ENCODE measurements around the gene KLK1. TPM values are rescaled to one million over a fixed set of nuclear protein-coding genes. Genes with fewer than 3 reads are reported as not detected.

KLK1 gene
- 0.13 to 0.29 TPM (median 0.20 TPM) in 4 of 5 replicates, not detected in the other for total RNA-seq (2022; extraction: Qiagen RNA extraction)

DNA sequence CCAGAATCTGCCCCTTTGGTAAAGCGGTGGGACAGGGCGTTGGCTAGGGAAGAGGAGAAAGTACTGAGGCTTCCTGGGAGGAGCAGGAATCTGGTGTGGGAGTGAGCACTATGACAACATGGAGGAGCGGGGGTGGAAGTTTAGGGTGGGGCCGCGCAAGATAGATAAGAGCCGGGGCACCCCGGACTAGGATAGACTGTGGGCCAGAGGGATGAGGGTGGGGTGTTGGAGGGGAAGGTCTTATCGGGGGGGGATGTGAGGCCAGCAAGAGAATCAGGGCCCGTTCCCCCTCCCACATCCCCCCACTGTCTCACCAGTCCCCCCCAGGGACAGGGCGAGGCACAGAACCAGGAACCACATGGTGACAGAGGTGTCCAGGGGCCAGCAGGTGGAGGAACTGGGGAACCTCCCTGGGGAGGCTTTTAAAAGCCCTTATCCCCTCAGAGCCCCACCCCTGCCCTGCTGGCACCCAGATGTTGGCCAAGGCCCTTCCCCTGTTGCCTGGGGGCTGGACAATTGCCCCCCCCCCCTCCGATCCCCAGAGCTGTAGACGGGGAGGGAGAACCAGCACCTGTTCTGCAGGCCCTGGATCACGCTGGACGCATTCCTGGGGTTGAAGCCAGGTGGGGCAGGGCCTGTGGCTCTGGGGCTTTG lies at the start of gene KLK1:
KLK1 (minus strand) TSS at position 399 of the 654 bp plus-strand sequence; CDS start at position 360, 39 bp downstream.

DNA sequence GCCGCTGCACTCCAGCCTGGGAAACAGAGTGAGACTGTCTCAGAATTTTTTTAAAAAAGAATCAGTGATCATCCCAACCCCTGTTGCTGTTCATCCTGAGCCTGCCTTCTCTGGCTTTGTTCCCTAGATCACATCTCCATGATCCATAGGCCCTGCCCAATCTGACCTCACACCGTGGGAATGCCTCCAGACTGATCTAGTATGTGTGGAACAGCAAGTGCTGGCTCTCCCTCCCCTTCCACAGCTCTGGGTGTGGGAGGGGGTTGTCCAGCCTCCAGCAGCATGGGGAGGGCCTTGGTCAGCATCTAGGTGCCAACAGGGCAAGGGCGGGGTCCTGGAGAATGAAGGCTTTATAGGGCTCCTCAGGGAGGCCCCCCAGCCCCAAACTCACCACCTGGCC lies 49.5 kb upstream of the KLK1 start, which contains the start of gene KLK2:
KLK2 (plus strand) TSS at position 384 of the 400 bp plus-strand sequence. CDS start 35 bp downstream, outside the sequence.

DNA sequence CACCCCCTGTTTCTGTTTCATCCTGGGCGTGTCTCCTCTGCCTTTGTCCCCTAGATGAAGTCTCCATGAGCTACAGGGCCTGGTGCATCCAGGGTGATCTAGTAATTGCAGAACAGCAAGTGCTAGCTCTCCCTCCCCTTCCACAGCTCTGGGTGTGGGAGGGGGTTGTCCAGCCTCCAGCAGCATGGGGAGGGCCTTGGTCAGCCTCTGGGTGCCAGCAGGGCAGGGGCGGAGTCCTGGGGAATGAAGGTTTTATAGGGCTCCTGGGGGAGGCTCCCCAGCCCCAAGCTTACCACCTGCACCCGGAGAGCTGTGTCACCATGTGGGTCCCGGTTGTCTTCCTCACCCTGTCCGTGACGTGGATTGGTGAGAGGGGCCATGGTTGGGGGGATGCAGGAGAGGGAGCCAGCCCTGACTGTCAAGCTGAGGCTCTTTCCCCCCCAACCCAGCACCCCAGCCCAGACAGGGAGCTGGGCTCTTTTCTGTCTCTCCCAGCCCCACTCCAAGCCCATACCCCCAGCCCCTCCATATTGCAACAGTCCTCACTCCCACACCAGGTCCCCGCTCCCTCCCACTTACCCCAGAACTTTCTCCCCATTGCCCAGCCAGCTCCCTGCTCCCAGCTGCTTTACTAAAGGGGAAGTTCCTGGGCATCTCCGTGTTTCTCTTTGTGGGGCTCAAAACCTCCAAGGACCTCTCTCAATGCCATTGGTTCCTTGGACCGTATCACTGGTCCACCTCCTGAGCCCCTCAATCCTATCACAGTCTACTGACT lies 31.2 kb upstream of the KLK1 start, which contains the start of gene KLK3:
KLK3 (plus strand) TSS at position 280 of the 775 bp plus-strand sequence; CDS start at position 321, 41 bp downstream.

DNA sequence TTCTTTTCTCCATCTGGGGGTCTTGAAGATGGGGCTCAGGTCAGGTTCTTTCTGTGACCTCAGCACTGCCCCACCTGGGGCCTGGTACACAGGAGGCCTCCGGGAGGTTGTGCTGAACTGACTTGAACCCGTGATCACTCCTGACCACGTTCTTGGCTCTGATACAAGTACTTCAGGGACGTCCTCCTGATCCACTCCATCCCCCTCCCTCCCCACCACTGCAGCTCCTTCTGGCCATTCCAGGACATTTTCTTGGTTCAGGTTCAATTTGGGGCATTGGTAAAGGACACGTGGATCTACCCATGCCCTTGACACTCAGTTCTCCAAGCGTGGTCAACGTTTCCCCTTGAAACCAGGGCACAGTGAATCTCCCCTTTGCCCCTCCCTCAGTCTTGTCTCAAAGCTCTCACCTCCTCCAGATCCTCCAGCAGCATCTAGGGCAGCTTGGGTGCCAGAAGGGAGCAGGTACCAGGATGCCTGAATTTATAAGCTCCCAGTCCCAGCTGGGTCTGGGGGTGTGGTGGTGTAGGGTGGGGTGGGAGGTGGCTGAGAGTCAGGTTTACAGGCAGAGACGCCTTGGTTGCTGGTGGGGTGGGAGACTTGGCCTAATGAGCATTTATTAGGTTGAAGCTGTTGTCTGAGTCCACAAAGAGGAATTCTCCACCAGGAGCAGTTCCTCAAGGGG lies 9.7 kb upstream of the KLK1 start, which contains the start of gene KLK15:
KLK15 (minus strand) TSS at position 458 of the 685 bp plus-strand sequence. CDS start 2,082 bp downstream, outside the sequence.

DNA sequence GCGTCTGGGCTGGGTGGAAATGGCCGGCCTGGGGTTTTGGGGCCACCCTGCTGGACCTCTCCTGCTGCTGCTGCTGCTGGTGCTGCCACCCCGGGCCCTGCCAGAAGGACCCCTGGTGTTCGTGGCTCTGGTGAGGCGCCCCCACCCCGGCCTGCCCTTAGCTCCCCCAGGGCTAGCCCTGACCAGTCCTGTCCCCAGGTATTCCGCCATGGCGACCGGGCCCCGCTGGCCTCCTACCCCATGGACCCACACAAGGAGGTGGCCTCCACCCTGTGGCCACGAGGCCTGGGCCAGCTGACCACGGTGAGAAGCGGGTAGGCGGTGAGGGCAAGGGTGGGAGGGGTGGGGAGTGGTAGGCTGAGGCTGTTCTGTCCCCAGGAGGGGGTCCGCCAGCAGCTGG lies 33.2 kb downstream of the KLK1 start, which contains the start of gene ACP4:
ACP4 (plus strand) TSS at position 20 of the 400 bp plus-strand sequence; CDS start at position 20, 0 bp downstream.

DNA sequence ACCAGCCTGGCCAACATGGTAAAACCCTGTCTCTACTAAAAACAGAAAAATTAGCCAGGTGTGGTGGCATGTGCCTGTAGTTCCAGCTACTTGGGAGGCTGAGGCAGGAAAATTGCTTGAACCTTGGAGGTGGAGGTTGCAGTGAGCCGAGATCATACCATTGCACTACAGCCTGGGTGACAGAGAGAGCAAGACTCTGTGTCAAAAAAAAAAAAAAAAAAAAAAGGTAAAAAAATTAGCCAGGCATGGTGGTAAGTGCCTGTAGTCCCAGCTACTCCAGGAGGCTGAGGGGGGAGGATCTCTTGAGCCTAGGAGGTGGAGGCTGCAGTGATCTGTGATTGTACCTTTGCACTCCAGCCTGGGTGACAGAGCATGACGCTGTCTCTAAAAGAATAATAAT lies 53.4 kb downstream of the KLK1 start, which contains the start of gene GPR32:
GPR32 (plus strand) TSS at position 301 of the 400 bp plus-strand sequence. CDS start 137 bp downstream, outside the sequence.

Other genes with a start within 250 kb of the KLK1 start
- gene SYT3, start 183.9 kb downstream of the KLK1 start, total RNA-seq (2022; extraction: Qiagen RNA extraction), result 0.37 to 0.63 TPM (median 0.47 TPM) in 5 replicates
- 3.4 to 12.3 TPM (median 11.5 TPM) in 5 replicates for gene C19orf81, start 174.3 kb downstream of the KLK1 start, total RNA-seq (2022; extraction: Qiagen RNA extraction)
- 0.03 to 0.37 TPM (median 0.21 TPM) in 5 replicates for gene SHANK1, start 104.0 kb downstream of the KLK1 start, total RNA-seq (2022; extraction: Qiagen RNA extraction)
- gene CLEC11A, start 100.4 kb downstream of the KLK1 start, total RNA-seq (2022; extraction: Qiagen RNA extraction), result 6.0 to 10.9 TPM (median 10.5 TPM) in 5 replicates
- gene GPR32, start 53.3 kb downstream of the KLK1 start, total RNA-seq (2022; extraction: Qiagen RNA extraction), result not detected in 5 replicates
- not detected in 5 replicates for gene ACP4, start 33.4 kb downstream of the KLK1 start, total RNA-seq (2022; extraction: Qiagen RNA extraction)
- gene KLK15, start 9.8 kb upstream of the KLK1 start, total RNA-seq (2022; extraction: Qiagen RNA extraction), result not detected in 5 replicates
- not detected in 5 replicates for gene KLK3, start 31.1 kb upstream of the KLK1 start, total RNA-seq (2022; extraction: Qiagen RNA extraction)
- gene KLK2, start 49.7 kb upstream of the KLK1 start, total RNA-seq (2022; extraction: Qiagen RNA extraction), result 0.08 to 0.17 TPM (median 0.15 TPM) in 3 of 5 replicates, not detected in the others
- gene KLK4, start 87.6 kb upstream of the KLK1 start, total RNA-seq (2022; extraction: Qiagen RNA extraction), result 0.08 to 0.39 TPM (median 0.11 TPM) in 5 replicates
- not detected in 5 replicates for gene KLK5, start 129.3 kb upstream of the KLK1 start, total RNA-seq (2022; extraction: Qiagen RNA extraction)
- 0.16 to 0.50 TPM (median 0.23 TPM) in 5 replicates for gene KLK6, start 145.8 kb upstream of the KLK1 start, total RNA-seq (2022; extraction: Qiagen RNA extraction)
- 0.06 to 0.07 TPM in 2 of 5 replicates, not detected in the others for gene KLK7, start 160.1 kb upstream of the KLK1 start, total RNA-seq (2022; extraction: Qiagen RNA extraction)
- not detected in 5 replicates for gene KLK8, start 177.8 kb upstream of the KLK1 start, total RNA-seq (2022; extraction: Qiagen RNA extraction)
- gene KLK10, start 195.9 kb upstream of the KLK1 start, total RNA-seq (2022; extraction: Qiagen RNA extraction), result 0.25 to 0.60 TPM (median 0.28 TPM) in 5 replicates
- 0.07 TPM in 1 of 5 replicates, not detected in the others for gene KLK11, start 202.8 kb upstream of the KLK1 start, total RNA-seq (2022; extraction: Qiagen RNA extraction)
- gene KLK12, start 211.2 kb upstream of the KLK1 start, total RNA-seq (2022; extraction: Qiagen RNA extraction), result not detected in 5 replicates
- 0.09 TPM in 1 of 5 replicates, not detected in the others for gene KLK13, start 241.3 kb upstream of the KLK1 start, total RNA-seq (2022; extraction: Qiagen RNA extraction)